T-helper 1 cell treated with Interleukin-12 subunit alpha and Interleukin-12 subunit beta and Interleukin-4 antibody, amounts not matched to agents 30 μg/mL and 1 μg/mL, for 36 hours (primary cell): ENCODE data around the gene APBB2.
"Not testable (repeated sequence)": the region's sequence is repeated elsewhere in the genome, so short reads cannot be mapped to it uniquely, and the experiment has no call there.

Source experiments
- H3K27ac Mint-ChIP-seq: one replicate; pipeline ENCODE4 v1.8.0; 2021; ENCODE audit warnings: mild to moderate bottlenecking, mixed read lengths
- H3K27me3 Mint-ChIP-seq: one replicate; pipeline ENCODE4 v1.8.0; 2021; ENCODE audit warnings: low read depth, mixed read lengths
- H3K36me3 Mint-ChIP-seq: one replicate; pipeline ENCODE4 v1.8.0; 2021; ENCODE audit warnings: low read depth, mixed read lengths
- H3K4me1 Mint-ChIP-seq: one replicate; pipeline ENCODE4 v1.8.0; 2021; ENCODE audit warnings: low read depth, mixed read lengths
- H3K4me3 Mint-ChIP-seq: one replicate; pipeline ENCODE4 v1.8.0; 2021; ENCODE audit warnings: mild to moderate bottlenecking, moderate library complexity, mixed read lengths
- H3K9me3 Mint-ChIP-seq: one replicate; pipeline ENCODE4 v1.8.0; 2021; ENCODE audit warnings: mixed read lengths

APBB2 gene

DNA sequence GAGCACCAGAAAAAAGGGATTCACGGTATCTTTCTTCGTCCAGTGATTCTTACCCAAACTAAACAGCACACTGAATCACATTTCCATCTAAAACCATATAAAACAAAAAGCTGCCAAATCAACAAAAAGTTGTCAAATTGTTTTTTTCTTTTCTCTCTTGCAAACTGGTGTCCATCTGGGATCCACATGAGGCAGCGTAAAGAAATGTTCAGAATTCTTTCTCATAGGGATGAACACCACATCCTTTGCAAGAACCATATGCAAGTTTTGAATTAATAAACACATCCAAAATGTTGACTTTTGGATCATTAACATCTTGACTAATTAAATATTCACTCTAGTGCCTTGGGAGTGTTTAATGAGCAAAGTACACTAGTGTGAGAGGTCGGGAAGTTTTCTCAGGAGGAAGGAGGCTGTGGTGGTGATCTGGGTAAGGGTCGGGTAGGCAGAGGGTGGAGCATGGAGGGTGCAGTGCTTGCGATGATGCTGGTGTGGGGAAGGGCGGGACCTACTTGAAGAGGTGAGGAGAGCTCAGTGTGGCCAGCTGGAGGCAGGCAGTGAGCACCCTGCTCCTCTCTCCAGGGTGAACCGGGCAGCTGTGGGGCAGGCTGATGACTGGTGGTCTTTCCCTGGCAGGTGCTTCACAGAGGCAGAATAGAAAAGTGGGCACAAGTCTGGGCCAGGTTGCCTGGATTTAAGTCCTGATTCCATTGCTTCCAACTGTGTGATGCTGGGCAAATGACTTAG is 391.7 kb downstream of the APBB2 start:
- Mint-ChIP-seq H3K27me3 (no peaks in the 10 kb centered on the region), H3K27ac (no peak overlapping the region), H3K36me3 (no peaks in the 10 kb centered on the region), H3K9me3 (no peaks in the 10 kb centered on the region), H3K4me1 (peaks cover 2% of the 10 kb centered on the region), H3K4me3 (no peak overlapping the region)

DNA sequence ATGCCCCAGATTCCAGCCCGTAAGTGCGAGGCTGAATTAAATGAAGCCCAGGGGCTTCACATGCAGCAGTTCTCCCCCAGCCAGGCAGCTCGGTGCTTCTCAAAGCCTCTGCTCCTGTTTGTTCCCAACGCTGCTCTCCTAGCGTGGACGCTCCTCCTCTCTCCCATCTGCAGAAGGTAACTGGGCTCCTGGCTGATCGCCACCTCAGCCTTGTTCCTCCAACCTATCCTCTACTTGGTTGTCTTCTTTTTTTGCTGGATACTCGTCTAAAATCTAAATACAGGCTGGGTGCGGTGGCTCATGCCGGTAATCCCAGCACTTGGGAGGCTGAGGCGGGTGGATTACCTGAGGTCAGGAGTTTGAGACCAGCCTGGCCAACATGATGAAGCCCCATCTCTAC is 394.2 kb downstream of the APBB2 start:
- no peaks in the 10 kb centered on the region for H3K27me3 Mint-ChIP-seq
- H3K27ac Mint-ChIP-seq = no peak overlapping the region
- no peak overlapping the region for H3K4me3 Mint-ChIP-seq
- H3K36me3 Mint-ChIP-seq = no peaks in the 10 kb centered on the region
- H3K4me1 Mint-ChIP-seq = no peaks in the 10 kb centered on the region
- no peaks in the 10 kb centered on the region for H3K9me3 Mint-ChIP-seq

DNA sequence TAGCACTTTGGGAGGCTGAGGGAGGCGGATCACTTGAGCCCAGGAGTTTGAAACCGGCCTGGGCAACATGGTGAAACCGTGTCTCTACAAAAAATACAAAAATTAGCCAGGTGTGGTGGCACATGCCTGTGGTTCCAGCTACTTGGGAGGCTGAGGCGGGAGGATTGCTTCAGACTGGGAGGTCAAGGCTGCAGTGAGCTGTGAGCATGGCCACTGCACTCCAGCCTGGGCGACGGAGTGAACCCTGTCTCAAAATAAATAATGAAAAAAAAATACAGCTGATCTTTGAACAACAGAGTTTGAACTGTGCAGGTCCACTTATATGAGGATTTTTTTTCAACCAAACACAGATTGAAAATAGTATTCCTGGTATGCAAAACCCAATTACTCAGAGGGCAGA is 397.2 kb downstream of the APBB2 start:
- not testable (repeated sequence) for H3K27me3 Mint-ChIP-seq, H3K27ac Mint-ChIP-seq, H3K4me1 Mint-ChIP-seq, H3K36me3 Mint-ChIP-seq, H3K4me3 Mint-ChIP-seq, H3K9me3 Mint-ChIP-seq

DNA sequence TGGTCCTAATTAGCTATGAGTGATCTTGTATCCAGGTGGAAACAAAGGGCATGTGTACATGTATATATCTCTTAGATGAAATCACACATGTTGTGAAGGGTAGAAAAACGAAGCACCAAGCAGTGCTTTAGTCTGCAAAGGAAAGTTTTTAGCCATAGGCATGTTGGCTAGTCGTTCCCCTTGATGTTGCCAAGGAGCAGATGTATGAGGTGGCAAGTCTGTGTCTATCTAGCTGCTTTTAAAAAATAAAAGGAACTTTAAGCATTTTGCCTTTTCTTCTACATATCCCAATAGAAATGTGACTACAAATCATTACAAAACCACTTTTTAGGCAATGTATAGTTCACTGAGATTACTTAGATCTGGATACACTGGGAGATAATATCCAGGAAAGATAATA is 401.5 kb downstream of the APBB2 start:
- no peaks in the 10 kb centered on the region for H3K36me3 Mint-ChIP-seq
- H3K4me1 Mint-ChIP-seq = no peaks in the 10 kb centered on the region
- peaks cover 11% of the 10 kb centered on the region for H3K27me3 Mint-ChIP-seq
- H3K27ac Mint-ChIP-seq = no peak overlapping the region
- H3K9me3 Mint-ChIP-seq = no peaks in the 10 kb centered on the region
- H3K4me3 Mint-ChIP-seq = no peak overlapping the region

DNA sequence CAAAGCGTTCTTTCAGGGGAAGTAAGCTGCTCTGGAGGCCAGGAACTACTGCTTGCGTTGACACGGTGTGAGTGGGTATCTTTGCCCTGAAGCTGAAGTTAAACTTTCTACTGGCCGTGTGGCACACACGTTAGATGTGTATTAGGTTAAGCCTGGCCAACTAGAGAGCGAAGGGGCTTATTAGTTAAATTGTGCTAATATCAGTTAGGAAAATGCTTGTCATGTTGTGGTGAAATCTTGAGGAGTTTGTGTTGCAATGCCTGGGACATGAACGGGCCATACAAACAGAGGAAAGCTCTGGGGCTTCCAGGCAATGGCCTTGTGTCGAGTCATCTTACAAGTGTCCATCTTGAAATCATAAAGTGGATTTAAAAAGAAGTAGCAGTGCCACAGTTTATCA is 402.0 kb downstream of the APBB2 start:
- H3K9me3 Mint-ChIP-seq = no peaks in the 10 kb centered on the region
- no peak overlapping the region for H3K4me3 Mint-ChIP-seq
- peaks cover 11% of the 10 kb centered on the region for H3K27me3 Mint-ChIP-seq
- H3K4me1 Mint-ChIP-seq = no peaks in the 10 kb centered on the region
- H3K36me3 Mint-ChIP-seq = no peaks in the 10 kb centered on the region
- no peak overlapping the region for H3K27ac Mint-ChIP-seq

DNA sequence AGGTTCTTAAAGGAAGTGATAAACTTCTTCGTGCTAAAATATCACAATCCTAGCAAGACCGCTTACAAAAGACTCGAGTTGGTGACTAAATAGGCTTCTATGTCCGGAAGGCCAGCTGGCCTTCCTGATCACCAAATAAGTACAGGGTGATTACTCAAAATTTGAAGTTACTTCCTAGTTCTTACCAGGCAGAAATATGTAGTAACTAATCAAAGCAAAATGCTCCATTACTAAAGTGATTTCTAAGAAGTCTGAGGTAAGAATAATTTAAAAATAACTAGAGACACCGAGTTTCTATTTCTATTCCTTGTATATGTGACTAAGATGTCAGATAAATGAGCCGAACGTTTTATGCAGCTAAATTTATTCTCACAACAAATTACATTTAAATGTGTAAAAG is 402.4 kb downstream of the APBB2 start:
- no peaks in the 10 kb centered on the region for H3K4me1 Mint-ChIP-seq
- H3K9me3 Mint-ChIP-seq = no peaks in the 10 kb centered on the region
- peaks cover 11% of the 10 kb centered on the region for H3K27me3 Mint-ChIP-seq
- no peaks in the 10 kb centered on the region for H3K36me3 Mint-ChIP-seq
- no peak overlapping the region for H3K27ac Mint-ChIP-seq
- H3K4me3 Mint-ChIP-seq = no peak overlapping the region

DNA sequence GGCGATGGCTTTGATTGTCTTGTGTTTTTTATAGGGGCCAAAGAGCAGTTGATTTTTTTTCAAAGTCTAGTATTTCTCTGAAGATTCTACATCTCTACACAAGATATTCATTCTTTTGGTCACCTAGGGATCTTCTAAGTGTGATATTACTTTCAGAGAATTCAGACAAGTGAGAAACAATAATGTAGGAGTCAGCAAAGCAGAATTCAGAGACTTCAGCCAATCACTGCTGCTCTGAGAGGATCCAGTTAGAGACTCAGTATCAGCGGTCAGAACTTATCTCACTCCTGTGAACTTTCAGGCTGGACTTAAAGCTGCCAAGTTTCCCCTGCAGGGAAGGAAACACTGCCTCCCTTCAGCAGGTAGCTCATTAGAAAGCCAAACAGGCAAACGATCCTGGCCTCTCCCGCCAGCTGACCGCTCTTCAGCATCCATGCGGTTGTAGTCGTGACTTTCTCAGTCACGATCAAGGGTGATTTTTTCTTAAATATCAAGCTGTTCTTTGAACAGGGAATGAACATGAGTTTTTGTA is 405.4 kb downstream of the APBB2 start:
- no peak overlapping the region for H3K27ac Mint-ChIP-seq
- peaks cover 7% of the 10 kb centered on the region for H3K27me3 Mint-ChIP-seq
- H3K4me3 Mint-ChIP-seq = no peak overlapping the region
- no peaks in the 10 kb centered on the region for H3K4me1 Mint-ChIP-seq
- no peaks in the 10 kb centered on the region for H3K9me3 Mint-ChIP-seq
- no peaks in the 10 kb centered on the region for H3K36me3 Mint-ChIP-seq

DNA sequence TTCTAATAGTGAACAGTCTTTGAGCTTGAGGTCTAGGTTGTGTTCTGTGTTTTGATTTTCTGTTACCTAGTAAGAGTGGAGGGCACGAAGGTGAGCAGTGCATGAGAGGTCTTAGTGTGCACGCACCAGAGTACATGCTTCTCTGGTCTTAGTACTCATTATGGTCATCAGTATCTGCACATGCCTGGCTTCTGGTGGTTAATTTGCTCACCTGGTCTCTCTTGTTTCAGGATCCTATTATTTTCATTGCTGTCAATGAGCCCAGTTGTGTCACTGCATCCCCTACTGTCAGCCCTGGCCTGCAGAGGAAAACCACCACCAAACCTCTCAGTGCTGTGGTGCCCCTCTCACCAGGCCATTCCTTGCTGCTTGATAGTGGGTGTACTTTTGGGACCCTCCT is 409.7 kb downstream of the APBB2 start:
- no peaks in the 10 kb centered on the region for H3K9me3 Mint-ChIP-seq
- H3K4me3 Mint-ChIP-seq = no peak overlapping the region
- no peaks in the 10 kb centered on the region for H3K4me1 Mint-ChIP-seq
- H3K36me3 Mint-ChIP-seq = no peaks in the 10 kb centered on the region
- peaks cover 7% of the 10 kb centered on the region for H3K27me3 Mint-ChIP-seq
- H3K27ac Mint-ChIP-seq = no peak overlapping the region

DNA sequence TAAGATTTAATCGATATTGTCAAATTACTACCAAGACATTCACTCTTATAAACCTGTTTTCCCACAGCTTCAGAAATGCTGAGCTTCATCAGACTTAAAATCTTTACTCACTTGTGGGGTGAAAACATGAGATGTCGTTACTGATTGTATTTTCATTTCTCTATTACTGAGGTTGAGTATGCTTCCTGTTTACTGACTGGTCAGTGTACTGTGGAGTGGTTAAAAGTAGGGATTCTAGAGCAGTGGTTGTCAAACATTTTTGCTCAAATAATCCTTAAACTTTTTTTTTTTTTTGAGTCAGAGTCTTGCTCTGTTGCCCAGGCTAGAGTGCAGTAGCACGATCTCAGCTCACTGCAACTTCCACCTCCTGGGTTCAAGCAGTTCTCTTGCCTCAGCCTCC is 414.3 kb downstream of the APBB2 start:
- no peak overlapping the region for H3K4me3 Mint-ChIP-seq
- H3K27ac Mint-ChIP-seq = no peak overlapping the region
- H3K36me3 Mint-ChIP-seq = no peaks in the 10 kb centered on the region
- H3K9me3 Mint-ChIP-seq = no peaks in the 10 kb centered on the region
- H3K27me3 Mint-ChIP-seq = no peaks in the 10 kb centered on the region
- no peaks in the 10 kb centered on the region for H3K4me1 Mint-ChIP-seq

DNA sequence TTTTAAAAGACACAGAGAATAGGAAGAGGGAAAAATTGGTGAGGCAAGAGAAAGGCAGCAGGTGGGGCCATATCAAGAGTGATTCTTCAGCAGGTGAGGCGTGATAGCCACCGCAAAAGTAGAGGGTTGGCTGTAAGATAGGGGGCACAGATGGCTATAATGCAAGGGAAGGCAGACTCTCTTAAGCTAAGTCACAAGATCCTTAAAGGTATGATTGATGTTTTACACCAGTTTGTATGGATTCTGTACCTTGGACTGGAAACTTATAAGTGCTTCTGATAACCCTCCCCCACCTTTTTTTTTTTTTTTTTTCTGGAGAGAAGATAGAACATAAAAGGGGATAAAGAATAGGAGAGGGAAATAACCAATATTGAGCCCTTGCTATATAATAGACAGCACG is 424.6 kb downstream of the APBB2 start:
- no peak overlapping the region for H3K27ac Mint-ChIP-seq
- no peaks in the 10 kb centered on the region for H3K4me1 Mint-ChIP-seq
- H3K36me3 Mint-ChIP-seq = no peaks in the 10 kb centered on the region
- H3K27me3 Mint-ChIP-seq = peaks cover 36% of the 10 kb centered on the region
- H3K4me3 Mint-ChIP-seq = no peak overlapping the region
- H3K9me3 Mint-ChIP-seq = no peaks in the 10 kb centered on the region

DNA sequence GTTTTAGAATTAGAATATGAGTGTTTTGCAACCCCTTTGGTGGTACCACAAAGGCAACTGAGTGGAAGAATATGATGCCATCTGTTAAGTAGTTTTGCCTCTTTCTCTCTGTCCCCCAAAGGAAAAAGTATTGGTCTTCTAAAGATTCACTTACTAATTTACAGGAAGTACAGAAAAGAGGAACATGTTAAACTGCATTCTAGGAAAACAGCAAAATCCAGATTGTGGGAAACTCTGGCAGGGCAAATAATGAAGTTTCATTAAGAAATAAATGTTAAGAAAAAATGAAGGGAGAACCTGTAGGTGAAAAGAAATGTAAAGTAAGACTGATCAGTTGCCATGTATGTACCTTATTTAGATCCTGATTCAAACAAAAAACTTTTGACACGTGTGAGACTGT is 425.3 kb downstream of the APBB2 start:
- no peak overlapping the region for H3K27ac Mint-ChIP-seq
- H3K36me3 Mint-ChIP-seq = no peaks in the 10 kb centered on the region
- no peak overlapping the region for H3K4me3 Mint-ChIP-seq
- no peaks in the 10 kb centered on the region for H3K4me1 Mint-ChIP-seq
- peaks cover 43% of the 10 kb centered on the region for H3K27me3 Mint-ChIP-seq
- H3K9me3 Mint-ChIP-seq = no peaks in the 10 kb centered on the region

DNA sequence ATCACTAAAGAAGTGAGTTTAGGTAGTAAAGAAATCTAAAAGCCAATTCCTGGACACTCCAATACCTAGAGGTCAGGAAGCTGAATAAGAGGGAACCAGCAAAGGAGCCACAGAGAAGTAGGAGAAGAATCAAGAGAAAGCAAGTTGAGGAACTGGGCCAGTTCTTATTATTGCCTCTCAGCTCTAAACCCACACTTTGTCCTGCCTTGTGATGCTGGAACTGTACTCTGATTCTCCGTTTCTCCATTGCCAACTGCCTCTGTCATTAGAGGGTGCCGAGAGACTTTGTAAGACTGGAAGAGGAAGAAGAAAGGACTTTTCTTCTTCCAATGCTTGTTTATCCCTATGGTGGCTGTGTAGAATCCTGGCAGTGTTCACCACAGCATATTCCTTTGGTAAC is 426.0 kb downstream of the APBB2 start:
- peaks cover 46% of the 10 kb centered on the region for H3K27me3 Mint-ChIP-seq
- no peaks in the 10 kb centered on the region for H3K9me3 Mint-ChIP-seq
- no peak overlapping the region for H3K27ac Mint-ChIP-seq
- H3K4me3 Mint-ChIP-seq = no peak overlapping the region
- no peaks in the 10 kb centered on the region for H3K36me3 Mint-ChIP-seq
- no peaks in the 10 kb centered on the region for H3K4me1 Mint-ChIP-seq

DNA sequence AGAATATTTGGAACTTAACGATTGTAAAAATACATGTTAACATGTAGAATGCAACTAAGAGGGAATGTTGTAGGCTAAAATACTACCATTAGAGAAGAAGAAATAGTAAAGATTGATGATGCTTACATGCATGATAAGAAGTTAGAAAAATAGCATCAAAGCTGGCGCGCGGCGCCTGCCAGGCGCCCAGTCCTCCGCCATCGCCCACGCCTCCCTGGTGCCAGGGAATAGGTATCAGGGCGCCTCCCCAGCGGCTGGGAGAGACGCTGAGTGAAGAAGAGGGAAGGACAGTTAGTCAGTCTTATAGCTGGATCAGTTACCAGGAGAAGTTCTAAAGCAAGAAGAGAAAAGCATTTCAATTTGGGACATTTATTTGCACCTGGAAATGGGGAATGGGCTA is 428.6 kb downstream of the APBB2 start:
- no peaks in the 10 kb centered on the region for H3K36me3 Mint-ChIP-seq
- H3K27me3 Mint-ChIP-seq = peaks cover 58% of the 10 kb centered on the region
- H3K9me3 Mint-ChIP-seq = no peaks in the 10 kb centered on the region
- no peak overlapping the region for H3K4me3 Mint-ChIP-seq
- H3K4me1 Mint-ChIP-seq = no peaks in the 10 kb centered on the region
- no peak overlapping the region for H3K27ac Mint-ChIP-seq

DNA sequence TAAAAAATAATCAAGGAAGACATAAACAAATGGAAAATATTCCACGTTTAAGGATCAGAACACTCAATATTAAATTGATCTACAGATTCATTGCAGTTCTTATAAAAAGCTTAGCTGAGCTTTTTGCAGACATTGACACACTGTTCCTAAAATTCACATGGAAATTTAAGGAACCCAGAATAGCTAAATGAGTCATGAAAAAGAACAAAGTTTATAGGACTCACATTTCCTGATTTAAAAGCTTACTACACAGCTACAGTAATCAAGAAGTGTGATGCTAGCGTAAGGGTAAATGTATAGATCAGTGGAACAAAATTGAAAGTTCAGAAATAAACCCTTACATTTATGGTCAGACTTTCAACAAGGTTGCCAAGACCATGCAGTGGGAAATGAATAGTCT is 431.5 kb downstream of the APBB2 start:
- Mint-ChIP-seq H3K4me3 (no peak overlapping the region), H3K4me1 (no peaks in the 10 kb centered on the region), H3K27me3 (peaks cover 38% of the 10 kb centered on the region), H3K27ac (no peak overlapping the region), H3K9me3 (peaks cover 3% of the 10 kb centered on the region), H3K36me3 (peaks cover 2% of the 10 kb centered on the region)

DNA sequence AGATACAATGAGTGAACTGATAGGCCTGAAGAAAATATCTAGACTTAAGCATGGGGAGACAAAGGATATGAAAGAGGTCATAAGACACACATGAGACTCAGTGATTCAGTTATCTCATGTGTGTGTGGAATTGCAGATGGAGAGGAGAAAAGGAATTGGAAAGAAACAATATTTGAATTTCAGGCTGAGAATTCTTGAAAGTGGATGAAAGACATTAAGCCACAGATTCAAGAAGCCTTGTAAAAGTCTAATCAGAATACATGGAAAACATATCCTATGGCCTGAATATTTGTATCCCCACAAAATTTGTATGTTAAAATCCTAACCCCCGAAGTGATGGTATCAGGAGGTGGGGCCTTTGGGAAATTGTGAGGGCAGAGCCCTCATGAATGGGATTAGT is 436.3 kb downstream of the APBB2 start:
- Mint-ChIP-seq H3K9me3 (peaks cover 4% of the 10 kb centered on the region), H3K27ac (no peak overlapping the region), H3K27me3 (peaks cover 10% of the 10 kb centered on the region), H3K4me1 (no peaks in the 10 kb centered on the region), H3K36me3 (peaks cover 2% of the 10 kb centered on the region), H3K4me3 (no peak overlapping the region)

DNA sequence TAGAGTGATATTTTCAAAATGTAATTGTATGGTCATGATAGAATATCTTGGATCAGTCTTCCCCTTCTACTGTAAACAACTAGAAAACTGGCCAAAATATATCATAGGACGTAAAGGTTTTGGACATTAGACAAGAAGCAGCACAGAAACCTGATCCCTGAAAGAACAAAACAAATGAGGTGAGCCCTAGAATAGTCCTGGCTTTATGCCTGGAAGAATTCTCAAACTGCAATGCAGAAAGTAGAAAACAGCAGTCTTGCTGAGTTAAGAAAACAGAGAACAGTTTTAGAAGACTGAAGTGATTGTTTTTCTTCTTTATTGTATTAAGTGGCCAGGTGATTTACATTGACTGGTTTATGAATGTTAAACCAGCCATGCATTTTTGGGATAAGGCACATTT is 445.1 kb downstream of the APBB2 start:
- Mint-ChIP-seq H3K27ac (no peak overlapping the region), H3K4me3 (no peak overlapping the region), H3K36me3 (no peaks in the 10 kb centered on the region), H3K27me3 (peaks cover 34% of the 10 kb centered on the region), H3K9me3 (no peaks in the 10 kb centered on the region), H3K4me1 (no peaks in the 10 kb centered on the region)
